ENCODE results near the gene STPG2.

The STPG2 gene

DNA sequence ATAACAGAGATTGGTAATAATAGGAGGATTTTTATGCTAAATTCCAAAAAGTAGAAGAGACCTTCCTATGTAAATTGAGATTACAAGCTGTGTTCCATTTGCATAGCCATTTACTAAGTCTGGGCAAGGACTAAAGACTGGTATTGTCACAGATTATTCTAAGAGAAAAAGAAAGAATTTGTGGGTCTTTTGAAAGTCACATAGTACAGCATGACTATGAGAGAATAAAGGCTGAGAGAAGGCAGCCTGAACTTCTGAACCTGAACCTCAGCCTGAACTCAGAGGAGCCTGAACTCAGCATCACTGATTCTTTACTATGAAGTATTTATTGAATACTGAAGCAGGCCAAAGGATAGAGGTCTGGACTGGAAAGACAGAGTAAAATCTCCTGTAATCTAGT lies 297.5 kb downstream of the STPG2 start:
- DNase-seq (ENCODE audit: low spot score), result no peak
- TF ChIP-seq, protein P1, sequence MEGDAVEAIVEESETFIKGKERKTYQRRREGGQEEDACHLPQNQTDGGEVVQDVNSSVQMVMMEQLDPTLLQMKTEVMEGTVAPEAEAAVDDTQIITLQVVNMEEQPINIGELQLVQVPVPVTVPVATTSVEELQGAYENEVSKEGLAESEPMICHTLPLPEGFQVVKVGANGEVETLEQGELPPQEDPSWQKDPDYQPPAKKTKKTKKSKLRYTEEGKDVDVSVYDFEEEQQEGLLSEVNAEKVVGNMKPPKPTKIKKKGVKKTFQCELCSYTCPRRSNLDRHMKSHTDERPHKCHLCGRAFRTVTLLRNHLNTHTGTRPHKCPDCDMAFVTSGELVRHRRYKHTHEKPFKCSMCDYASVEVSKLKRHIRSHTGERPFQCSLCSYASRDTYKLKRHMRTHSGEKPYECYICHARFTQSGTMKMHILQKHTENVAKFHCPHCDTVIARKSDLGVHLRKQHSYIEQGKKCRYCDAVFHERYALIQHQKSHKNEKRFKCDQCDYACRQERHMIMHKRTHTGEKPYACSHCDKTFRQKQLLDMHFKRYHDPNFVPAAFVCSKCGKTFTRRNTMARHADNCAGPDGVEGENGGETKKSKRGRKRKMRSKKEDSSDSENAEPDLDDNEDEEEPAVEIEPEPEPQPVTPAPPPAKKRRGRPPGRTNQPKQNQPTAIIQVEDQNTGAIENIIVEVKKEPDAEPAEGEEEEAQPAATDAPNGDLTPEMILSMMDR (IDR thresholded peaks at IDR 0.05), result no peak
- no peak overlapping the region for H3K27ac ChIP-seq
- no peak overlapping the region for H3K4me3 ChIP-seq

GRCh38 chr4:97841512-97841911 lies 301.8 kb downstream of the STPG2 start:
- Histone ChIP-seq H3K27ac (no peak overlapping the region), H3K4me3 (no peak overlapping the region)
- TF ChIP-seq, protein P1 (IDR thresholded peaks at IDR 0.05), result no peak
- no peak for DNase-seq (ENCODE audit: low spot score)

- TF ChIP-seq, protein P1 (IDR thresholded peaks at IDR 0.05), result no peak
- Histone ChIP-seq H3K27ac (no peak overlapping the region), H3K4me3 (no peak overlapping the region)
- DNase-seq (ENCODE audit: low spot score), result no peak
Measured at GRCh38 chr4:97836662-97837061, 306.6 kb downstream of the STPG2 start.

DNA sequence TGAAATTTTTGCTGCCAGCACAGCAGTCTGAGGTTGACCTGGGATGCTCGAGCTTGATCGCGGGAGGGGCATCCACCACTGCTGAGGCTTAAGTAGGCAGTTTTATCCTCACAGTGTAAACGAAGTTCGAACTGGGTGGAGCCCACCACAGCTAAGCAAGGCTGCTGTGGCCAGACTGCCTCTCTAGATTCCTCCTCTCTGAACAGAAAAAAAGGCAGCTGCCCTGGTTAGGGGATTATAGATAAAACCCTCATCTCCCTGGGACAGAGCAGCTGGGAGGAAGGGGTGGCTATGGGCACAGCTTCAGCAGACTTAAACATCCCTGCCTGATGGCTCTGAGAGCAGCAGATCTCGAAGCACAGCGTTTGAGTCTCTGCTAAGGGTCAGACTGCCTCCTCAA lies 314.6 kb downstream of the STPG2 start:
- Histone ChIP-seq H3K4me3 (no peak overlapping the region), H3K27ac (no peak overlapping the region)
- DNase-seq (ENCODE audit: low spot score), result no peak
- TF ChIP-seq, protein P1 (IDR thresholded peaks at IDR 0.05), result no peak

DNA sequence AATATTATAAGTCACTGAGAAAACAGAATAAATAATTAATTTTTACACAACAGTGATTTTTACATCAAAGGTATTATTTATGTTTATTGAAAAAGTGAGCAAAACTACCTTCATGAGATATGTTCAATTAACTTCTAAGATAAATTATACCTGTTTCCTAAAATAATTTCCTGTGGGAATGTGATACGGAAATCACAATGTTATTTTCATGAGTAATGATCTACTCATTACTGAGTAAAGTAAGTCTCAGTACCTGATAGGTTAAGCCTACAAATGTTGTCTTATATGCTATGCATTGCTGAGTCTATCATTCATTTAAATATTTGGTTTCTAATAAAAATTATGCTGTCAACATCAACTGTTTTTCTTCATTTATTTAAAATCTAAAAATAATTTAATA lies 324.0 kb downstream of the STPG2 start:
- no peak overlapping the region for H3K4me3 ChIP-seq
- TF ChIP-seq, protein P1 (IDR thresholded peaks at IDR 0.05), result no peak

GRCh38 chr4:97812768-97813167 lies 330.5 kb downstream of the STPG2 start:
- H3K4me3 ChIP-seq, result no peak overlapping the region
- DNase-seq (ENCODE audit: low spot score), result no peak
- TF ChIP-seq, protein P1 (IDR thresholded peaks at IDR 0.05), result no peak
- H3K27ac ChIP-seq, result no peak overlapping the region

More for the DNA sequence above, 324.0 kb downstream of the STPG2 start:
- no peak for DNase-seq (ENCODE audit: low spot score)
- no peak overlapping the region for H3K27ac ChIP-seq

DNA sequence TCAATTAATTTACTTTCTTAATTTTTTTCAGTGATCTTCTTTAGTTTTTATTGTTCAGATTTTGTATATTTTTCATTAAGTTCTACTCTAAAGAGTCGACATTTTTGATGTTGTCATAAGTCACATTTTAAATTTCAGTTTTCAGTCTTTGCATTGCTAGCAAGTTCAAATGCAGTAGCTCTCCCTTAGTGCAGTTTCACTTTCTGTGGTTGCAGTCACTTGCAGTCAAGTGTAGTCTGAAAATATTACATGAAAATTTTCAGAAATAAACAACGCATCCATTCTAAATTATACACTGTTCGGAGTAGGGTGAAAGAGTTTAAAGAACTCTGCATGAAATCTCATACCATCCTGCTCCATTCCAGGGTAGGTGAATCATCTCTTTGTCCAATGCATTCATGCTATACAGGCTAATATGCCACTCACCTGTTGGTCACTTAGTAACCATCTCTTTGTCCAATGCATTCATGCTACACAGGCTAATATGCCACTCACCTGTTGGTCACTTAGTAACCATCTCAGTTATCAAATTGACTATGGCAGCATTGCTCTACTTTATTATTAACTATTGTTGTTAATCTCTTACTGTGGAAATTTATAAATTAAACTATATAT lies 356.9 kb downstream of the STPG2 start:
- TF ChIP-seq, protein P1 (IDR thresholded peaks at IDR 0.05), result no peak
- Histone ChIP-seq H3K4me3 (no peak overlapping the region), H3K27ac (no peak overlapping the region)
- DNase-seq (ENCODE audit: low spot score), result no peak
